Smooth muscle cell of bladder (primary cell): ENCODE measurements around the gene ELF1. TPM values are rescaled to one million over a fixed set of nuclear protein-coding genes. Genes with fewer than 3 reads are reported as not detected.

ENCODE experiments used
- total RNA-seq: library from RNA; depleted of rRNA; stranded (reverse); fragments of >200 nt; gene quantifications from 2 replicates; pipeline ENCODE4 v1.2.3, GENCODE V29; 2014

Gene ELF1
- 19.3 and 27.2 TPM in 2 replicates for total RNA-seq

GRCh38 chr13:41019011-41019487 lies at the start of gene ELF1:
Gene ELF1, minus strand, starts transcription at chr13:41019316. Its CDS starts 37,262 bp downstream, at chr13:40982054.

GRCh38 chr13:41061075-41061913 lies 42.2 kb upstream of the ELF1 start, which contains the start of gene WBP4:
Gene WBP4, plus strand, starts transcription at chr13:41061509. Its CDS starts 165 bp downstream, at chr13:41061674.

Other genes with a start within 250 kb of the ELF1 start
- 14.1 and 14.4 TPM in 2 replicates for gene MRPS31, start 248.1 kb downstream of the ELF1 start, total RNA-seq
- 14.4 and 15.9 TPM in 2 replicates for gene SLC25A15, start 229.7 kb downstream of the ELF1 start, total RNA-seq
- 8.4 and 9.0 TPM in 2 replicates for gene WBP4, start 42.2 kb upstream of the ELF1 start, total RNA-seq
- gene KBTBD6, start 113.5 kb upstream of the ELF1 start, total RNA-seq: 9.0 and 9.5 TPM in 2 replicates
- 5.8 and 6.7 TPM in 2 replicates for gene KBTBD7, start 175.3 kb upstream of the ELF1 start, total RNA-seq
- gene MTRF1, start 244.3 kb upstream of the ELF1 start, total RNA-seq: 8.4 and 12.0 TPM in 2 replicates